Thyroid gland (tissue), 4 donors: ENCODE measurements around the gene TMEM144.

ENCODE experiments used
- CTCF ChIP-seq, 6 experiments: fragments of 200-600 bp in 3 of 6; fragments of 450-650 bp in 3 of 6; sonication (generic) in 3 of 6; IDR thresholded peaks; one replicate each; pipeline ENCODE4 v1.5.1; 2016 to 2019; ENCODE audit warnings: antibody characterized with exemption in 6 of 6, mild to moderate bottlenecking in 2 of 6, inconsistent platforms in 1 of 6, moderate library complexity in 1 of 6
- POLR2A ChIP-seq, 2 donors: fragments of 450-650 bp; IDR thresholded peaks; one replicate each; pipeline ENCODE4 v1.6.1; 2017; ENCODE audit warnings: antibody characterized with exemption in 2 of 2, mild to moderate bottlenecking in 2 of 2, moderate library complexity in 1 of 2

- no peak for TF ChIP-seq CTCF (IDR thresholded peaks at IDR 0.05)
- no peak for TF ChIP-seq POLR2A (IDR thresholded peaks at IDR 0.05)
Observed at GRCh38 chr4:158213466-158213865, 3.2 kb downstream of the TMEM144 start.
